SK-N-SH (cell line): ENCODE data around the gene DNAH1. TPM values are rescaled to one million over a fixed set of nuclear protein-coding genes. Genes with fewer than 3 reads are reported as not detected.
A peak's percentile ranks its signal among the peaks of the same experiment; 100 is the strongest.

Experiments
- CTCF ChIA-PET: fragments of 300-600, 350-600 bp; formaldehyde crosslinking; extraction: SDS; loops from one replicate; lab custom pipeline; 2021; lab: Yijun Ruan, JAX
- POLR2A ChIA-PET: fragments of 350-600 bp; sonication (Branson Sonifier 250); formaldehyde crosslinking; extraction: SDS; loops from one replicate; lab custom pipeline; 2020; ENCODE audit warnings: antibody characterized with exemption, inconsistent platforms; lab: Yijun Ruan, JAX
- DNase-seq: peaks from one replicate; pipeline ENCODE4 v3.0.0; 2012
- H2AFZ ChIP-seq: fragments of 200-600 bp; sonication (generic); 2 replicates; pipeline ENCODE4 v1.8.1; 2016; ENCODE audit warnings: antibody characterized with exemption, mild to moderate bottlenecking, low read depth
- H3F3A ChIP-seq: fragments of 200-600 bp; sonication (generic); replicated peaks from 2 replicates; pipeline ENCODE3; 2016; ENCODE audit warnings: antibody characterized with exemption, mild to moderate bottlenecking; ENCODE audit not compliant: insufficient read depth
- H3K27ac ChIP-seq, 2 experiments: fragments of 200-500 bp in 1 of 2; fragments of 200-600 bp in 1 of 2; sonication (Bioruptor generic) in 1 of 2; sonication (generic), shearing (Covaris generic) in 1 of 2; 2 replicates each; pipeline versions ENCODE4 v1.5.1 to v1.6.1; 2014 to 2016; ENCODE audit warnings: low read depth in 2 of 2, inconsistent platforms in 1 of 2, low read length in 1 of 2, mild to moderate bottlenecking in 1 of 2, mixed read lengths in 1 of 2
- H3K27me3 ChIP-seq: fragments of 200-600 bp; sonication (generic), shearing (Covaris generic); 2 replicates; pipeline ENCODE4 v1.6.1; 2016; ENCODE audit warnings: mixed run types; ENCODE audit not compliant: insufficient read depth
- H3K36me3 ChIP-seq, 2 experiments: fragments of 200-500 bp in 1 of 2; fragments of 200-600 bp in 1 of 2; sonication (Bioruptor generic) in 1 of 2; sonication (generic) in 1 of 2; replicated peaks in 1 of 2; 2 replicates each; pipeline versions ENCODE3 to v1.5.1; 2014 to 2016; ENCODE audit warnings: low read length in 1 of 2, mild to moderate bottlenecking in 1 of 2; ENCODE audit not compliant: insufficient read depth in 2 of 2, control insufficient read depth in 1 of 2
- H3K4me1 ChIP-seq, 2 experiments: fragments of 200-500 bp in 1 of 2; fragments of 200-600 bp in 1 of 2; sonication (Bioruptor generic) in 1 of 2; sonication (generic), shearing (Covaris generic) in 1 of 2; 2 replicates each; pipeline versions ENCODE4 v1.5.1 to v1.6.1; 2014 to 2016; ENCODE audit warnings: low read depth in 1 of 2, low read length in 1 of 2, mixed run types in 1 of 2; ENCODE audit not compliant: insufficient read depth in 2 of 2, control insufficient read depth in 1 of 2
- H3K4me2 ChIP-seq: fragments of 200-600 bp; sonication (generic), shearing (Covaris generic); 2 replicates; pipeline ENCODE4 v1.6.1; 2017; ENCODE audit warnings: mixed run types
- H3K4me3 ChIP-seq, 2 experiments: fragments of 200-500 bp in 1 of 2; fragments of 200-600 bp in 1 of 2; sonication (Bioruptor generic) in 1 of 2; sonication (generic), shearing (Covaris generic) in 1 of 2; 2 replicates each; pipeline versions ENCODE4 v1.5.1 to v1.8.1; 2014 to 2016; ENCODE audit warnings: low read depth in 2 of 2, inconsistent platforms in 1 of 2, low read length in 1 of 2, mild to moderate bottlenecking in 1 of 2, mixed read lengths in 1 of 2, moderate library complexity in 1 of 2
- H3K79me2 ChIP-seq: fragments of 200-600 bp; sonication (generic); 2 replicates; pipeline ENCODE4 v1.8.1; 2017; ENCODE audit warnings: mild to moderate bottlenecking; ENCODE audit not compliant: insufficient read depth
- H3K9ac ChIP-seq: fragments of 200-600 bp; sonication (generic); 2 replicates; pipeline ENCODE4 v1.6.1; 2017; ENCODE audit warnings: mixed run types
- H3K9me2 ChIP-seq: fragments of 200-600 bp; sonication (generic); 2 replicates; pipeline ENCODE4 v1.6.1; 2017; ENCODE audit warnings: mixed run types
- H3K9me3 ChIP-seq: fragments of 200-600 bp; sonication (generic); 2 replicates; pipeline ENCODE4 v1.6.1; 2017; ENCODE audit warnings: mixed run types, mild to moderate bottlenecking, moderate library complexity
- H4K20me1 ChIP-seq: fragments of 200-600 bp; sonication (generic); 2 replicates; pipeline ENCODE4 v1.6.1; 2017; ENCODE audit warnings: mild to moderate bottlenecking, mixed run types; ENCODE audit not compliant: insufficient read depth
- CHD2 ChIP-seq: fragments of 150-350 bp; IDR thresholded peaks from 2 replicates; pipeline ENCODE4 v1.6.1; 2018; ENCODE audit warnings: low read length; ENCODE audit not compliant: partially characterized antibody
- CTCF ChIP-seq: fragments of 200-600 bp; sonication (generic); IDR thresholded peaks from 2 replicates; pipeline ENCODE4 v1.6.1; 2017; ENCODE audit warnings: antibody characterized with exemption, mild to moderate bottlenecking, moderate library complexity
- FOSL2 ChIP-seq: IDR thresholded peaks from 2 replicates; pipeline ENCODE4 v1.4.0; 2012; ENCODE audit warnings: low read depth, mild to moderate bottlenecking, moderate library complexity, borderline replicate concordance
- GABPA ChIP-seq: IDR thresholded peaks from 2 replicates; pipeline ENCODE4 v1.4.0; 2012; ENCODE audit warnings: low read depth, mild to moderate bottlenecking
- GATA2 ChIP-seq: sonication (generic); formaldehyde crosslinking; IDR thresholded peaks from 2 replicates; pipeline ENCODE4 v1.5.0; 2020; ENCODE audit warnings: mild to moderate bottlenecking, missing genetic modification reagents
- JUND ChIP-seq: IDR thresholded peaks from 2 replicates; pipeline ENCODE4 v1.4.0; 2012
- MXI1 ChIP-seq: IDR thresholded peaks from 2 replicates; pipeline ENCODE4 v1.6.1; 2012; ENCODE audit warnings: mild to moderate bottlenecking, low read depth, low read length, improper control_type of control experiment
- NRF1 ChIP-seq: IDR thresholded peaks from 2 replicates; pipeline ENCODE4 v1.6.1; 2012; ENCODE audit warnings: low read depth, mild to moderate bottlenecking, low read length
- RAD21 ChIP-seq: IDR thresholded peaks from 2 replicates; pipeline ENCODE4 v1.6.1; 2012; ENCODE audit warnings: mild to moderate bottlenecking, low read length
- RCOR1 ChIP-seq: fragments of 150-350 bp; IDR thresholded peaks from 2 replicates; pipeline ENCODE4 v1.6.1; 2017; ENCODE audit warnings: antibody characterized with exemption, low read length
- RFX5 ChIP-seq: IDR thresholded peaks from 2 replicates; pipeline ENCODE4 v1.6.1; 2012; ENCODE audit warnings: mild to moderate bottlenecking, improper control_type of control experiment, low read length
- SMC3 ChIP-seq: IDR thresholded peaks from 2 replicates; pipeline ENCODE4 v1.6.1; 2012; ENCODE audit warnings: low read depth, low read length, improper control_type of control experiment
- WGBS: methylation state at CpG from one replicate; pipeline ENCODE4 v1.1.6; 2017; ENCODE audit warnings: low lambda C conversion rate; 5-methylcytosine and 5-hydroxymethylcytosine counted together
- polyA plus RNA-seq, 3 experiments: library from polyadenylated mRNA; depleted of rRNA; stranded (reverse); fragments of >200 nt; gene quantifications; 2 replicates each; pipeline ENCODE4 v1.2.3, GENCODE V29; 2012
- TF ChIP-seq, protein P1 (sequence below): IDR thresholded peaks from 2 replicates; pipeline ENCODE4 v1.4.0; 2012; ENCODE audit warnings: low read depth, borderline replicate concordance
- TF ChIP-seq, protein P2 (sequence below): IDR thresholded peaks from 2 replicates; pipeline ENCODE4; 2012
- TF ChIP-seq, protein P3 (sequence below): fragments of 150-350 bp; IDR thresholded peaks from 2 replicates; pipeline ENCODE4 v1.6.1; 2017; ENCODE audit warnings: antibody characterized with exemption, low read length, low read depth, borderline replicate concordance

The DNAH1 gene
- polyA plus RNA-seq, 1 of the 3 experiments (the other 2 are of a cell fraction): 5.1 TPM

DNA sequence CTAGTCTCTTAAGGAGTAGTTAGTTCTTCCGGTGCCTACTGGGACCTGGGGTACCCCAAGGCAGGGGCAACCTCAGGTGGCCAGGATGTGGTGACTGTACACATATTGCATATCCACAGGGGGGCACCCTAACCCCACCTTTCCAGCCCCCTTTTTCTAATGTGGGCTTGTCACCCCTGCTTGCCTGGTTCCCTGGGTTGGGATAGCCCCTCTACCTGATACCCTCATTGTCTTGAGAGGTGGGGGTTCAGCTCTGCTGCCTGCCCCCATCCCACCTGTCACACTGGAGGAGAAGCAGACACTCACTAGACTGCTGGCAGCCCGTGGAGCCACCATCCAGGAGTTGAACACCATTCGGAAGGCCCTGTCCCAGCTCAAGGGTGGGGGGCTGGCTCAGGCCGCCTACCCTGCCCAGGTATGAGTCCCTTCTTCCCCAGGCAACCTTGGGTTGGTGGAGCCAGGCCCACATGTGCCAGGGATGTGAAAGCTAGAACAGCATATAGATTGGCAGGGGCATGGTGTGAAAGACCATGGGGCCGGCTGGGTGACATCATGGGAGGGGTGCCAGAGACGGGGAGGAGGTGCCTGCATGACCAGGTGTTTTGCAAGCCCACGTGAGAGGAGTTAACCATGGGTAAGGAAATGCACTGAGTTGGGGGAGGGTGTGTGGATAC is 24.5 kb upstream of the DNAH1 start:
- no peaks in the 10 kb centered on the region for H3K9me2 ChIP-seq
- no peak overlapping the region for H3K9ac ChIP-seq
- H3K27me3 ChIP-seq: no peaks in the 10 kb centered on the region
- H3K4me3 ChIP-seq: no peak overlapping the region
- H4K20me1 ChIP-seq: no peaks in the 10 kb centered on the region
- no peaks in the 10 kb centered on the region for H3K9me3 ChIP-seq
- H3F3A ChIP-seq: peaks cover 10% of the 10 kb centered on the region
- no peak overlapping the region for H3K4me2 ChIP-seq
- TF ChIP-seq RFX5: no peak
- no peak for TF ChIP-seq NRF1
- no peak for TF ChIP-seq GABPA
- TF ChIP-seq, protein P1, sequence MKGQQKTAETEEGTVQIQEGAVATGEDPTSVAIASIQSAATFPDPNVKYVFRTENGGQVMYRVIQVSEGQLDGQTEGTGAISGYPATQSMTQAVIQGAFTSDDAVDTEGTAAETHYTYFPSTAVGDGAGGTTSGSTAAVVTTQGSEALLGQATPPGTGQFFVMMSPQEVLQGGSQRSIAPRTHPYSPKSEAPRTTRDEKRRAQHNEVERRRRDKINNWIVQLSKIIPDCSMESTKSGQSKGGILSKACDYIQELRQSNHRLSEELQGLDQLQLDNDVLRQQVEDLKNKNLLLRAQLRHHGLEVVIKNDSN: no peak
- TF ChIP-seq RAD21: peak; percentile 93
- no peak for TF ChIP-seq RCOR1
- no peak for TF ChIP-seq MXI1
- TF ChIP-seq, protein P2, sequence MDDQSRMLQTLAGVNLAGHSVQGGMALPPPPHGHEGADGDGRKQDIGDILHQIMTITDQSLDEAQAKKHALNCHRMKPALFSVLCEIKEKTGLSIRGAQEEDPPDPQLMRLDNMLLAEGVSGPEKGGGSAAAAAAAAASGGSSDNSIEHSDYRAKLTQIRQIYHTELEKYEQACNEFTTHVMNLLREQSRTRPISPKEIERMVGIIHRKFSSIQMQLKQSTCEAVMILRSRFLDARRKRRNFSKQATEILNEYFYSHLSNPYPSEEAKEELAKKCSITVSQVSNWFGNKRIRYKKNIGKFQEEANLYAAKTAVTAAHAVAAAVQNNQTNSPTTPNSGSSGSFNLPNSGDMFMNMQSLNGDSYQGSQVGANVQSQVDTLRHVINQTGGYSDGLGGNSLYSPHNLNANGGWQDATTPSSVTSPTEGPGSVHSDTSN: no peak
- no peak for TF ChIP-seq FOSL2
- TF ChIP-seq JUND: no peak
- no peak for TF ChIP-seq GATA2 (CRISPR knock-in tag)
- peak; percentile 71 for TF ChIP-seq CTCF
- no peak for TF ChIP-seq CHD2
- TF ChIP-seq, protein P3, sequence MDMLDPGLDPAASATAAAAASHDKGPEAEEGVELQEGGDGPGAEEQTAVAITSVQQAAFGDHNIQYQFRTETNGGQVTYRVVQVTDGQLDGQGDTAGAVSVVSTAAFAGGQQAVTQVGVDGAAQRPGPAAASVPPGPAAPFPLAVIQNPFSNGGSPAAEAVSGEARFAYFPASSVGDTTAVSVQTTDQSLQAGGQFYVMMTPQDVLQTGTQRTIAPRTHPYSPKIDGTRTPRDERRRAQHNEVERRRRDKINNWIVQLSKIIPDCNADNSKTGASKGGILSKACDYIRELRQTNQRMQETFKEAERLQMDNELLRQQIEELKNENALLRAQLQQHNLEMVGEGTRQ: no peak
- TF ChIP-seq SMC3: peak; percentile 93
- H3K36me3 ChIP-seq: peaks cover 0 to 16% of the 10 kb centered on the region in 2 experiments
- CTCF ChIA-PET: interaction anchor here (0.6 to 16.0 kb wide), 15 partner anchors 9 to 290 kb away, joined by 3 to 504 read pairs (median 4); no protein-coding TSS in a partner anchor
- DNase-seq: peak; percentile 80
- 81% methylated on average over 6 of the region's 7 CpGs for WGBS
- H3K27ac ChIP-seq: no peak overlapping the region
- POLR2A ChIA-PET: interaction anchor here (1.4 kb wide), 1 partner anchor 47 kb away, joined by 3 read pairs; no protein-coding TSS in a partner anchor
- H2AFZ ChIP-seq: no peak overlapping the region
- H3K4me1 ChIP-seq: peaks cover 0 to 38% of the 10 kb centered on the region in 2 experiments; a peak in 2 of 4 replicates
- peaks cover 19% of the 10 kb centered on the region; the same call in 1 of the 2 replicates for H3K79me2 ChIP-seq
